MM.1S (cell line): ENCODE measurements around the gene OAS2.

Experiments
- DNase-seq: peaks from one replicate; pipeline ENCODE4 v3.0.0-alpha.2; 2015
- H2AFZ ChIP-seq: fragments of 300-600 bp; sonication (generic); 2 replicates; pipeline ENCODE4 v1.6.0; 2016; ENCODE audit warnings: antibody characterized with exemption, low read length
- H3F3A ChIP-seq: fragments of 300-600 bp; sonication (generic); 2 replicates; pipeline ENCODE4 v1.6.1; 2016; ENCODE audit warnings: mild to moderate bottlenecking, antibody characterized with exemption, low read length, moderate library complexity, mixed read lengths; ENCODE audit not compliant: insufficient read depth
- H3K27ac ChIP-seq: fragments of 300-600 bp; sonication (generic); 2 replicates; pipeline ENCODE4 v1.5.1; 2016; ENCODE audit warnings: mild to moderate bottlenecking, low read length
- H3K27me3 ChIP-seq: fragments of 300-600 bp; sonication (generic); replicated peaks from 2 replicates; pipeline ENCODE4 v1.6.0; 2016; ENCODE audit warnings: low read length; ENCODE audit not compliant: insufficient read depth
- H3K36me3 ChIP-seq: fragments of 300-600 bp; sonication (generic); replicated peaks from 2 replicates; pipeline ENCODE4 v1.6.1; 2016; ENCODE audit warnings: mild to moderate bottlenecking, low read length, mixed read lengths; ENCODE audit not compliant: insufficient read depth
- H3K4me1 ChIP-seq: fragments of 300-600 bp; sonication (generic); 2 replicates; pipeline ENCODE4 v1.6.1; 2016; ENCODE audit warnings: low read length, mixed read lengths
- H3K4me2 ChIP-seq: fragments of 300-600 bp; sonication (generic); 2 replicates; pipeline ENCODE4 v1.6.0; 2016; ENCODE audit warnings: low read depth, low read length
- H3K4me3 ChIP-seq: fragments of 300-600 bp; sonication (generic); 2 replicates; pipeline ENCODE4 v1.5.1; 2016; ENCODE audit warnings: low read length, mixed read lengths
- H3K79me2 ChIP-seq: fragments of 300-600 bp; sonication (generic); 2 replicates; pipeline ENCODE4 v1.6.1; 2016; ENCODE audit warnings: mixed run types, low read length, mixed read lengths
- H3K9ac ChIP-seq: fragments of 300-600 bp; sonication (generic); 2 replicates; pipeline ENCODE4 v1.6.1; 2016; ENCODE audit warnings: low read length, mixed read lengths
- H3K9me2 ChIP-seq: fragments of 300-600 bp; sonication (generic); replicated peaks from 2 replicates; pipeline ENCODE4 v1.6.1; 2016; ENCODE audit warnings: mild to moderate bottlenecking, low read length, mixed read lengths; ENCODE audit not compliant: insufficient read depth
- H3K9me3 ChIP-seq: fragments of 300-600 bp; sonication (generic); replicated peaks from 2 replicates; pipeline ENCODE4 v1.6.1; 2016; ENCODE audit warnings: mild to moderate bottlenecking, low read length, mixed read lengths; ENCODE audit not compliant: insufficient read depth
- H4K20me1 ChIP-seq: fragments of 300-600 bp; sonication (generic); 2 replicates; pipeline ENCODE4 v1.6.1; 2016; ENCODE audit warnings: mild to moderate bottlenecking, low read length, moderate library complexity, mixed read lengths; ENCODE audit not compliant: insufficient read depth
- CTCF ChIP-seq: fragments of 300-600 bp; sonication (generic); IDR thresholded peaks from 2 replicates; pipeline ENCODE4 v1.5.1; 2016; ENCODE audit warnings: antibody characterized with exemption, low read length, mixed read lengths
- EZH2 ChIP-seq: fragments of 300-600 bp; sonication (generic); optimal IDR thresholded peaks from 2 replicates; pipeline ENCODE3; 2017; ENCODE audit warnings: low read depth, mild to moderate bottlenecking, antibody characterized with exemption, low read length, mixed read lengths
- EZH2phosphoT487 ChIP-seq: fragments of 300-600 bp; sonication (generic); IDR thresholded peaks from 2 replicates; pipeline ENCODE4 v1.6.1; 2018; ENCODE audit warnings: antibody characterized with exemption, low read length

The OAS2 gene

DNA sequence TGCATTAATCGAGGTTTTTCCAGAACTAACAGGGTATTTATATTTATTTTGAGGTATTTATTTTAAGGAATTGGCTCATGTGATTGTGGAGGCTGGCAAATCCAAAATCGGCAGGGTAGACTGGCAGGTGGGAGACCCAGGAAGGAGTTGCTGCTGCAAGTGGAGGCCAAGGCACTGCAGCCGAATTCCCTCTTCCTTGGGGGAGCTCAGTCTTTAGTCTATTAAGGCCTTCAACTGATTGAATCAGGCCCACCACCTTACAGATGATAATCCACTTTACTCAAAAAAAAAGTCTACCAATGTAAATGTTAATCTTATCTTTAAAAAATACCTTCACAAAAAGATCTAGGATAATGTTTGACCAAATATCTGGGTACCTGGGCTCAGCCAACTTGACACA is 1.2 kb upstream of the OAS2 start:
- H3K9me3 ChIP-seq = no peaks in the 10 kb centered on the region
- H3K27me3 ChIP-seq = no peaks in the 10 kb centered on the region
- peaks cover 6% of the 10 kb centered on the region; the same call in 1 of the 2 replicates for H3K4me1 ChIP-seq
- H3K79me2 ChIP-seq = peaks cover 34% of the 10 kb centered on the region
- peak overlapping the region; percentile 88; the same call in 1 of the 2 replicates for H3K9ac ChIP-seq
- peak overlapping the region; percentile 86; the same call in 1 of the 2 replicates for H3K4me2 ChIP-seq
- H2AFZ ChIP-seq = no peak overlapping the region
- no peaks in the 10 kb centered on the region for H3K36me3 ChIP-seq
- peak overlapping the region; percentile 95; the same call in 1 of the 2 replicates for H3K27ac ChIP-seq
- no peaks in the 10 kb centered on the region for H4K20me1 ChIP-seq
- H3K4me3 ChIP-seq = peak overlapping the region; percentile 87; the same call in 1 of the 2 replicates
- TF ChIP-seq EZH2phosphoT487 (no peak), CTCF (no peak), EZH2 (no peak)
- H3K9me2 ChIP-seq = no peaks in the 10 kb centered on the region
- no peak for DNase-seq
- H3F3A ChIP-seq = peaks cover 14% of the 10 kb centered on the region

DNA sequence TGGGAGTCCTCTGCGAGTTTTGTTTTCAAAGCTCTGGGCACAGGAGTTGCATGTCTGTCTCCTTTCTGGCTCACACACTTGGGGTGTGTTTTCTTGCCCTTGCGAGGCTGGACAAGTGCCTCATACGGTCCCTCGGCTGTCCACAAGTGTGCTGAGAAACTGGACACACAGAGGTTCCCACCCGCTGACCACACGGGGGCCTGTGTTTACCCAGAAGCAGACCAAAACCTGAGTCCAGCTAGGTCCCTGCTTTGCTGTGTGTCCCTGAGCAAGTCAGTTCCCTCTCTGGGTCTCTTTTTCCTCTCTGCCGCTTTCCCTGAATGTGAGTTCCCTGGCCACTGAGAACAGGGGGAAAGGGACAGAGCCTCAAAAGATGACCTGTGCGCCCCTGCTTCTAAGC is 678 bp upstream of the OAS2 start:
- H3K9ac ChIP-seq = peak overlapping the region; percentile 88
- peak; percentile 31 for DNase-seq
- peak overlapping the region; percentile 86 for H3K4me2 ChIP-seq
- H4K20me1 ChIP-seq = no peaks in the 10 kb centered on the region
- H3K27me3 ChIP-seq = no peaks in the 10 kb centered on the region
- H3K9me2 ChIP-seq = no peaks in the 10 kb centered on the region
- H2AFZ ChIP-seq = peak overlapping the region; percentile 81
- no peak for TF ChIP-seq EZH2
- no peak for TF ChIP-seq EZH2phosphoT487
- no peak for TF ChIP-seq CTCF
- H3K27ac ChIP-seq = peak overlapping the region; percentile 95
- peak overlapping the region; percentile 87 for H3K4me3 ChIP-seq
- H3K79me2 ChIP-seq = peaks cover 39% of the 10 kb centered on the region
- H3K4me1 ChIP-seq = peaks cover 6% of the 10 kb centered on the region; the same call in 1 of the 2 replicates
- no peaks in the 10 kb centered on the region for H3K36me3 ChIP-seq
- no peaks in the 10 kb centered on the region for H3K9me3 ChIP-seq
- peaks cover 14% of the 10 kb centered on the region for H3F3A ChIP-seq

DNA sequence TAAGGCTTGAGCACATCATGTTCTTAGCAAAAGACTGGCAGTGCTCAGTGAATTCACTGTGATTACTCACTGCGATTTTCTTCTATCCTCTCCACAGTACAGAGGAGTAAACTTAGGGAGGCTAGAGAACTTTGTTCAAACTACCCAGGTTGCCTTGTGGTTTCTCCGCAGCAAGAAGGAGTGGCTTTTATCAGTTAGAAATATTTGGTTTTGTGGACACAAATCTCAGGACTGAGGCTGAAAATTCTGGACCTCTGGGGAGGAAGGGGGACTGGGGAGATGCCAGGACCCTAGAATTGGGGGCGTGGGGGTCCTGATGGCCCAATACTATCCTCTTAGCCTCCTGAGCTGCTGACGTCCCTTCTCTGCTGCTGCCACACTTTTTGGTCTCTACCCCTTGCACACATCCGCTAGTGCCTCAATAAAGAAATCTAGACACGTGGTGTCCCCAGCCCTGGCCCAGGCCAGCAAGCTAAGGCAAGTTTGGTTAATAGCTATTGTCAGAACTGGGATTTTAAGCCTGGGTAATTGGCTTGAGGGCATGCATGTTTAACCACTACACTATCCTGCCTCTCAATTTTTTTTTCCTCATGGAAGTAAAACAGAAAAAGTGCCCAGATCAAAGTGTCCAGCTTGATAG is 842 bp downstream of the OAS2 start:
- Histone ChIP-seq H3K27ac (peak overlapping the region; percentile 95), H2AFZ (peak overlapping the region; percentile 38), H3K4me3 (peak overlapping the region; percentile 87)

More for the DNA sequence above, 842 bp downstream of the OAS2 start:
- H3K9me2 ChIP-seq = no peaks in the 10 kb centered on the region
- no peaks in the 10 kb centered on the region for H4K20me1 ChIP-seq
- H3F3A ChIP-seq = peaks cover 14% of the 10 kb centered on the region
- no peaks in the 10 kb centered on the region for H3K36me3 ChIP-seq
- no peaks in the 10 kb centered on the region for H3K27me3 ChIP-seq
- H3K4me1 ChIP-seq = peaks cover 6% of the 10 kb centered on the region; the same call in 1 of the 2 replicates
- H3K4me2 ChIP-seq = peak overlapping the region; percentile 86
- TF ChIP-seq CTCF (no peak), EZH2phosphoT487 (no peak), EZH2 (no peak)
- peak overlapping the region; percentile 81 for H3K9ac ChIP-seq
- H3K9me3 ChIP-seq = no peaks in the 10 kb centered on the region
- H3K79me2 ChIP-seq = peaks cover 49% of the 10 kb centered on the region
- peak; percentile 42 for DNase-seq
